Measurements from ENCODE around the gene CD40.
"Not testable (repeated sequence)": the region's sequence is repeated elsewhere in the genome, so short reads cannot be mapped to it uniquely, and the experiment has no call there.

CD40 gene

GRCh38 chr20:46117704-46118467, at the start of gene CD40:
CD40 (plus strand) TSS chr20:46118314; CDS start chr20:46118344, 30 bp downstream.
- DNase-seq (ENCODE audit: low read depth) = peak; percentile 59

DNA sequence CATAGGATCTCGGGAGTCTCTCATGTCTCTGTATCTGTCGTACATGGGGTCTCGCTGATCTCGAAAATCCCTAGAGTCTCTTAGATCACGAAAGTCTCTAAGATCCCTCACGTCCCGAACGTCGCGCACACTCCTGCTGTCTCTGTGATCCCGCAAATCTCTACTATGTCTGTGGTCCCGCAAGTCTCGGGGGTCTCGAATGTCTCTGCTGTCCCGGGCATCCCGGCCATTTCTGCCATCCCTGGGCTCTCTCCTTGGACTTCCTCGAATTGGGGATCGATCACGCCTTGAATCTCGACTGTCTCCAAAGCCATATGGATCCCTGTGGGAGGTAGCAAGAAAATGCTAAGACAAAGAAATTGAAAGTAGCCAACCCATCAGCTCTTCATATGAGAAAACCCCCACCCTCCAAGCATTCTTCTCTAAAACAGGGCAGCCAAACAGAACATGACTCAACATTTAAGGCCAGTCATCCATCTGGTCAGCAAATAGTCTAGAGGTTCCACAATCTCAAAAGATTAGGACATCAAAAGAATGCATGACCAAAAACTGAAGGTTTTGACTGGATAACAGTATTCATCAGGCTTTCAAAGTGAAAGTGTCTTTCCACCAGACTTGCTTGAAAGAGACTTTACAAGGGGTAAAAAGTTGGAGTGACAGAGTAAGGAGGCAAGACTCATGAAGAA, 47.8 kb upstream of the CD40 start:
- DNase-seq (ENCODE audit: low read depth) = no peak

GRCh38 chr20:46071573-46071972, 46.5 kb upstream of the CD40 start:
- no peak for DNase-seq (ENCODE audit: low read depth)

DNA sequence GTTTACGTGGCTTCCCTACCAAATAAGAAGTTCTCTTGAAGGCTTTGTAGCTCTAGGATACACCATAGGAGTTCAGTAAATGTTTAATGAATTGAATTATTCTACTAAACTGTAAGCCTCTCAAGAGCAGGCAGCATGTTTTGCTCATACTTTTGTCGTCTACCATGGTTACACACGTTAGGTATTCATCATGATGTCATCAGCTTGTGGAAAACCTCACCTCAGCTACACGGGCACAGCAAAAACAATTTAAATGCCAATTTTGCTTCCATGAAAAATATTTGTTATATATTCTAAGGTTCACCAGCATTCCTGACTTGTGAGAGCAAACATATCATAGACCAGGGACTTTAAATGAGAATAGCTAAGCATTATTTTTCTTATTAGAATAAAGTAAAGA, 45.1 kb upstream of the CD40 start:
- no peak for DNase-seq (ENCODE audit: low read depth)

- no peak for DNase-seq (ENCODE audit: low read depth)
Measured at GRCh38 chr20:46073443-46073842, 44.7 kb upstream of the CD40 start.

DNA sequence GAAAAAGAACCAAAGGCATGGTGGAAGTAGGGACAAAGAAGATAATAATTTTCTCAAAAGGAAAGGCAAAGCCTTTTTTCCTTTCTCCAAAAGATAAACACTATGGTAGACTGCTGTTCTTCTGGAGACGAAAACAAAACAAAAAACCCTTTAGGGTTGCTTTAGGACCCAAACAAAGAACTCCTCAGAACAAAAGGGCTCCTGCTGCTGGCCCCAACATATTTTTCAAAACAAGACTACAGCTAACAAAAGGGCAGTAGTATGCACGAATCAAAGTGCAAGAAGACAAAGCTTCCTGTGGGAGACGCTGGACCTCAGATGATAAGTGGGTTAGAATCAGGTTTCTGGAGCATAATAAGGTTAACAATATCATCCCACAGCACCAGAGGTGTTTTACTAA, 44.1 kb upstream of the CD40 start:
- DNase-seq (ENCODE audit: low read depth) = no peak

- no peak for DNase-seq (ENCODE audit: low read depth)
Measured at GRCh38 chr20:46076806-46077205, 41.3 kb upstream of the CD40 start.

DNA sequence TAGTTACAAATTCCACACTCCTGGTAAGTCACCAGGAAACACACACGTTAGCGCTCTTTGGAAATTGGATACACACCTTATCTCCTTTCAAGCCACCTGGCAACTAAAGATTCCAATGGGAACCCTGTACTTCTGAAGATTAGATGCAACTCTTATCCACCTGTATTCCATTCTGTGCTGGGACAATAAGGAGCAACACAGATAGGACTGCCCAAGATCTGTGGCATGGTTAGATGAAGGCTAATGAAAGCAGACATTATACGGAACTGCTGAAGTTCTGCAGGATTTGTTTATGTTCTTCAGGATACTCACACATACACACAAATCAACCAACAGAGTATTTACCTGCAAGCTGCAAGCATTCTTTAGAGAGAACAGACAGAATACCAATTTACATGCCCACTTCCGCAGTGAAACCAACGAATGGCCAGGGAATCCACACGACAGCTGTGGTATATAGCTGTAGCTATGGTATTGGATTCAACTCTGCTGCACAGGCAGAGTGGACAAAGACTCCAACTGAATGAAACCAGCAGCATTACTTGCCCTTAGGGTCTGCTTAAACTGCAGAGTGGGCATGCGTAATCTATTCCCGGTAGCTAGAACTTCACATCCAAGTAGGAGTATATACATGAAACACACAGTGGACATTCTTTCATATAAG, 40.3 kb upstream of the CD40 start:
- no peak for DNase-seq (ENCODE audit: low read depth)

- DNase-seq (ENCODE audit: low read depth) = no peak
Measured at GRCh38 chr20:46078954-46079353, 39.2 kb upstream of the CD40 start.

- no peak for DNase-seq (ENCODE audit: low read depth)
Measured at GRCh38 chr20:46081074-46081473, 37.0 kb upstream of the CD40 start.

- no peak for DNase-seq (ENCODE audit: low read depth)
Measured at GRCh38 chr20:46083101-46083500, 35.0 kb upstream of the CD40 start.

GRCh38 chr20:46083531-46084061, 34.5 kb upstream of the CD40 start:
- no peak for DNase-seq (ENCODE audit: low read depth)

DNA sequence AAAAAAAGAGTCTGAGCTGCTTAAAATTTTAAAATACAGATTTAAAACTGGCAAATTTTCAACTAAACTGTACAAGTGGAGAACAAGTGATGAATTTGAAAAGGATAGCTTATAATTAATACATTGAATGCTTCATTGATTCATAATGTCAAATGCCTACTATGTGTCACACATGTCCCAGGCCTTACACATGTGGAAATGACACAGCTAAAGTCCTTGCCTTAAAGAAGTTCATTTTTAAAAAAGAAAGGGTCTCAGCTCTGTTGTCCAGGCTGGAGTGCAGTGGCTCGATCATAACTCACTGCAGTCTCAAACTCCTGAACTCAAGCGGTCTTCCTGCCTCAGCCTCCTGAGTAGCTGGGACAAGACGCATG, 33.3 kb upstream of the CD40 start:
- no peak for DNase-seq (ENCODE audit: low read depth)

GRCh38 chr20:46085179-46085851, 32.8 kb upstream of the CD40 start:
- DNase-seq (ENCODE audit: low read depth) = no peak

DNA sequence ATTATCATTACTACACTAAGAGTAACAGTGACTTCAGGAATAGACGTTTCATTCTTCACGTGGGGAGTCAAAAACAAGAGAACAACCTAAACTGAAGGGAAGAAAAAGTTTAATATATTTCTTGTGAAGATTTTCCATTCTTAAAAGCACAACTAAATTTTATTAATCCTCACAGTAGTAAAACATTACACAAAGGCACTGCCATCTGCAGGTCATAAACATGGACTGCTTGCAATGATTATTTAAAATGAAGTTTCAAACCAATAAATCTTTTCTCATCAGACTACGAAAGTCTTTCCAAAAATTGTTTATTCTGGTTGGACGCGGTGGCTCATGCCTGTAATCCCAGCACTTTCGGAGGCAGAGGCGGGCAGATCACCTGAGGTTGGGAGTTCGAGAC, 31.0 kb upstream of the CD40 start:
- no peak for DNase-seq (ENCODE audit: low read depth)

- no peak for DNase-seq (ENCODE audit: low read depth)
Measured at GRCh38 chr20:46088409-46089166, 29.5 kb upstream of the CD40 start.

GRCh38 chr20:46089167-46089416, 29.0 kb upstream of the CD40 start:
- no peak for DNase-seq (ENCODE audit: low read depth)

GRCh38 chr20:46089417-46090388, 28.4 kb upstream of the CD40 start, which contains the start of gene NCOA5:
NCOA5 (minus strand) TSS chr20:46089962; CDS start chr20:46079424, 10,538 bp downstream.
- peak; percentile 94 for DNase-seq (ENCODE audit: low read depth)

GRCh38 chr20:46091622-46092535, 26.2 kb upstream of the CD40 start:
- DNase-seq (ENCODE audit: low read depth) = not testable (repeated sequence)

Measured in activated T-cell treated with anti-CD3 and anti-CD28 coated beads for 24 hours (primary cell).